ENCODE results near the gene ATL1.
"Not testable (repeated sequence)": the region's sequence is repeated elsewhere in the genome, so short reads cannot be mapped to it uniquely, and the experiment has no call there.

ATL1 gene

GRCh38 chr14:50538034-50538433 lies 21.9 kb upstream of the ATL1 start:
- DNase-seq = not testable (repeated sequence)

DNA sequence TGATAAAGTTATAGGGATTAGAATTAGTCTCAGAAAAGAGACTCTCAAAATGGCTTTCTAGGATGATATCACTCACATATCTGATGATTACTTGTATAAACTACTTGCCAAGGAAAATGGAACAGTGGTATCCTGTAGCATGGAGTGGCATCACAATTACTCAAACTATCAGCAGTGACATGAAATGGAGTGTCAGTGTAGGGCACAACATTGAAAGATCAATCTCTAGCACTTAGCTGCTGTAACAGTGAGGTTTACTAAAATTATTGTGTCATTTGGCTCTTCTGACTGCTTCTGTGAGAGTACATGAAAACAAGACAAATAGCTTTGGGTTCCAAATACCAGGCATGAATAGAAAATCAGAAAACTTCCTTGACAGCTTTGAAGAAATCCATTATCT lies 20.9 kb upstream of the ATL1 start:
- no peak for DNase-seq

GRCh38 chr14:50541159-50541567 lies 18.8 kb upstream of the ATL1 start:
- DNase-seq = no peak

- DNase-seq = no peak
Measured at GRCh38 chr14:50542941-50543418, 17.0 kb upstream of the ATL1 start.

DNA sequence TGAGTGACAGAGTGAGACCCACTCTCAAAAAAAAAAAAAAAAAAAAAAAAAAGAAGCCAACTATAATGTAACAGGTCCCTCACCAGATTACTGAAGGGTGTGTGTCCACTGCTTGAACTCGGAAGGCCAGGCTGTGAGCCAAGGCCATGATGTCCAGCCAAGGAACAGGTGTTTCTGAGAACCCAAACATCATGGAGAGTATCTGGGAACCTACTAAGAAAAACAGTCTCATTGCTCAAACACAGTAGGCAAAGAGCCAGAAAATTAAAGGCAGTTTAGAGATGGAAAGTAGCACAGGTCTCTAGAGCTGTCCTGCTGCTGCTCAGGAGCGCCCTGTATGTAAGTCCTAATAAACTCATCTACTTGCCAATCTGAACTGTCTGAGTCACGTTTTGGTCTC lies 15.0 kb upstream of the ATL1 start:
- no peak for DNase-seq

- DNase-seq = no peak
Measured at GRCh38 chr14:50545618-50546017, 14.3 kb upstream of the ATL1 start.

DNA sequence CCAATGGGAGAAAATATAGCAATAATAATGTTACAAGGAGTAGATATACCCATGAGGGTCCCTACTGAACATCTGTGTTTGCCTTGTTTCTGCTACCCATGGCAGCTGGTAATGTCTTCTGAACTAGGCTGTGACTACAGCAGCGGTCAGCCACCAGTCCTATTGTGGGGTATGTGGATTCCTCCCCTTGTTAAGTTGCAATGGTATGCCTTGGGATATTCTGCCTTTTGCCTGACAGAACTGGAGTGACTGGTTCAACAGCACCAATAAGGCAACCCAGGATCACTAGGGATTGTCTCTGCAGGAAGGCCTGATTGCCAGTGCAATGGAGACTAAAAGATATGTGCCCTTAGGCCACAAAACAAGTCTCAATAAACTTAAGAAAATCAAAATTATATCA lies 9.7 kb upstream of the ATL1 start:
- DNase-seq = no peak

- DNase-seq = no peak
Measured at GRCh38 chr14:50551877-50552276, 8.1 kb upstream of the ATL1 start.

DNA sequence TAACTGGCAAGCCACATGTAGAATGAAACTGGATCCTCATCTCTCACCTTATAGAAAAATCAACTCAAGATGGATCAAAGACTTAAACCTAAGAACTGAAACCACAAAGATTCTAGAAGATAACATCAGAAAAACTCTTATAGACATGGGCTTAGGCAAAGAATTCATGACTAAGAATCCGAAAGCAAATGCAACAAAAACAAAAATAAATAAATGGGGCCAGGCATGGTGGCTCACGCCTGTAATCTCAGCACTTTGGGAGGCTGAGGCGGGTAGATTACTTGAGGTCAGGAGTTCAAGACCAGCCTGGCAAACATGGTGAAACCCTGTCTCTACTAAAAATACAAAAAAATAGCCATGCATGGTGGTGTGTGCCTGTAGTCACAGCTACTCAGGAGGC lies 7.1 kb upstream of the ATL1 start:
- DNase-seq = not testable (repeated sequence)

GRCh38 chr14:50560931-50561285 lies 963 bp downstream of the ATL1 start:
- peak; percentile 84 for DNase-seq

GRCh38 chr14:50562841-50563240 lies 2.9 kb downstream of the ATL1 start:
- no peak for DNase-seq

DNA sequence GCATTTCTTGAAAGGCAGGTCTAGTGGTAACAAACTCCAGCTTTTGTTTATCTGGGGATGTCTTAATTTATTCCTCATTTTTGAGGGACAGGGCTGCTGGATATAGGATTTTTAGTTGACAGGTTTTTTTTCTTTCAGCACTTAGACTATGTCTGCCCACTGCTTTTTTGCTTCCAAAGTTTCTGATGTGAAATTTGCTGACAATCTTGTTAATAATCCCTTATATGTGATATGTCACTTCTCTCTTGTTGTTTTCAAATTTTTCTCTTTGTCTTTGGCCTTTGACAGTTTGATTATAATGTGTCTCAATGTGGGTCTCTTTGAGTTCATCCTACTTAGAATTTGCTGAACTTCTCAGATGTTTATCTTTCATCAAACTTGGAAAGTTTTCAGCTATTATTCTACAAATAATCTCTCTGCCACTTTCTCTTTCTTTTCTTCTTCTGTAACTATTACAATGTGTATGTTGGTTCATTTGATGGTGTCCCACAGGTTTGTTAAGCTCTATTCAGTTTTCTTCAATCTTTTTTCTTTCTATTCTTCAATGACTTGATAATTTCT lies 9.8 kb downstream of the ATL1 start:
- no peak for DNase-seq

- no peak for DNase-seq
Measured at GRCh38 chr14:50573862-50574261, 13.9 kb downstream of the ATL1 start.

DNA sequence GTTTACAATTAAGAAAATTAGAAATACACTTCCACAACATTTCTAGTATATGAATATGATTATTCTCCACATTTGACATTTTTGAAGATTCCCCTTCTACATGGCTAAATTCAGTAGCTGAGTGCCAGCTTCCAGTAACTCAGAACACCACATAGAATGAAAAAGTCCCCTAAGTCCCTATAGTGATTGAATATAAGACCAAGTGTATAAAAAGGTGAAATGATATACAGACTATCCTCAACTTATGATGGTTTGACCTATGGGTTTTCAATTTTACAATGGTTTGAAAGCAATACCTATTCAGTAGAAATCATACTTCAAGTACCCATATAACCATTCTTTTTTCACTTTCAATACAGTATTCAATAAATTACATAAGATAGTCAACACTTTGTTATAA lies 15.8 kb downstream of the ATL1 start:
- DNase-seq = no peak

DNA sequence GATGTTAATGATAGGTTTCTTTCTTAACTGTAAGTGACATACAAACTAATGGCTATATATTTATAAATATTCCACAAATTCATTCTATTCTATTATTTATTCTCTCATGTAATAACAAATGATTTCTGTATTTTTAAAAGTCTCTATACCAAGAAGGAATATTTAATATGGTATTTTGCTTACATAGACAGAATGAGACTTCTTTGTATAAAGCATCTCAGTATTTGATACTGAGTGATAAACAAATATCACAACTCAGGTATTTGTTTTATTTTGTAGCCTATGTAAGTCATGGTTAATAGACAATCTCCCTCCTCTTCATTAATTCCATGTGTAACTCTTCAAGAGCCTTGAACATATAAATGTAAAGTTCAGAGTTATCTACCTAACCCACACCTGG lies 18.0 kb downstream of the ATL1 start:
- DNase-seq = no peak

GRCh38 chr14:50578433-50578832 lies 18.5 kb downstream of the ATL1 start:
- DNase-seq = no peak

DNA sequence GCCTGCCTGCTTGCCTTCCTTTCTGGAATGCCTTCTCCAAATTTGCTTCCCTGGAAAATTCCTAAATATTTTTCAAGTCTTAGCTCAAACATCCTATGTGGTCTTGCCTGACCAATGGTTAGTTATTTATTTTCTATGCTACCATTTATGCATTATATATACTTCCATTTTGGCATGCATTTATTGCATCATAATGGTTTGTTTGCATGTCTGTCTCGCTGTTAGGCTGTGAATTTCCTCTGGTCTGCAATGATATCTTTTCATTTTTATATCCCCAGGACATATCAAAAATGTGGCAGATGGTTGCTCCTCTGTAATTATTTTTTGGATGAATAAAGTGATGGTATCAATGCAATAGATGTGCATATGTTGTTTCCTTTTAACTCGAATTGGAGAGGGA lies 30.5 kb downstream of the ATL1 start:
- DNase-seq = no peak

DNA sequence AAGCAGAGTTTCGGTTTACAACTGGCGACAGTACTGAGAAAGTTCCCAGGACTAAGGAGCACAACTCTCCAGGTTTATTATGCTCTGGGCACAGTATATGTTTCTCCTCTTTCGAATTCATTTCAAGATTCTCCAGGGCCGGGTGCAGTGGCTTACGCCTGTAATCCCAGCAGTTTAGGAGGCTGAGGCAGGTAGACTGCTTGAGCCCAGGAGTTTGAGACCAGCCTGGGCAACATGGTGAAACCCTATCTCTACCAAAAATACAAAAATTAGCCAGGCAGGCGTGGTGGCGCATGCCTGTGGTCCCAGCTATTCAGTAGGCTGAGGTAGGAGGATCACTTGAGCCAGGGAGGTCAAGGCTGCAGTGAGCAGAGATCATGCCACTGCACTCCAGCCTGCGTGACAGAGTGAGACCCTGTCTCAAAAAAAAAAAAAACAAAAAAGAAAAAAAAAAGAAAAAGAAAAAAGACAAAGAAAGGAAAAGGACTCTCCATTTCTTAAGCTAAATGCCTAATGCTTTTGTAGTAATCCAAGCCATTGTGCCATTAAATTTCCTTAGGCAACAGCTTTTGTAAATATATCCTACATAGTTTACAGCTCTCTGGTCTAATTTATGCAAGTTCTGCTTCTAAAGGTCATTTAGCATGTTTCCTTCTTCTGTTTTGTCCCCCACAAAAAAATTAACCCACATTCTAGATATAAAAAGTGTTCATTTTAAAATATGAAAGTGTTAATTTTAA lies 34.8 kb downstream of the ATL1 start:
- DNase-seq = no peak

DNA sequence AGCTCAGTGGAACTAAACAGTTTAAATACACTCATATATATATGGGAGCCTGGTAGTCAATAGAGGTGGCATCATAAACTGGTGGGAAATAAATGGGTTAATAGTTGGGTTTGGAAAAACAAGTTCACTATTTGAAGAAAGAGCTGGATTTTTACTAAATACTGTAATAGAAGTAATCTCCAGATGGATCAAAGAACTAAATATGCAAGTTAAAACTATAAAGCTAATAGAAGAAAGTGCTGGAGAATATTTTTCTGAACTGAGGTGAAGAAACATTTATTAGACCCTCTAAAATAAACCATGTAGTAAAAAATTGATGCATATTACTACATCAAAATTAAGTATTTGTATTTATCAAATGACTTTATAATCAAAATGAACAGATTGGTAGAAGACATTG lies 38.8 kb downstream of the ATL1 start:
- no peak for DNase-seq

DNA sequence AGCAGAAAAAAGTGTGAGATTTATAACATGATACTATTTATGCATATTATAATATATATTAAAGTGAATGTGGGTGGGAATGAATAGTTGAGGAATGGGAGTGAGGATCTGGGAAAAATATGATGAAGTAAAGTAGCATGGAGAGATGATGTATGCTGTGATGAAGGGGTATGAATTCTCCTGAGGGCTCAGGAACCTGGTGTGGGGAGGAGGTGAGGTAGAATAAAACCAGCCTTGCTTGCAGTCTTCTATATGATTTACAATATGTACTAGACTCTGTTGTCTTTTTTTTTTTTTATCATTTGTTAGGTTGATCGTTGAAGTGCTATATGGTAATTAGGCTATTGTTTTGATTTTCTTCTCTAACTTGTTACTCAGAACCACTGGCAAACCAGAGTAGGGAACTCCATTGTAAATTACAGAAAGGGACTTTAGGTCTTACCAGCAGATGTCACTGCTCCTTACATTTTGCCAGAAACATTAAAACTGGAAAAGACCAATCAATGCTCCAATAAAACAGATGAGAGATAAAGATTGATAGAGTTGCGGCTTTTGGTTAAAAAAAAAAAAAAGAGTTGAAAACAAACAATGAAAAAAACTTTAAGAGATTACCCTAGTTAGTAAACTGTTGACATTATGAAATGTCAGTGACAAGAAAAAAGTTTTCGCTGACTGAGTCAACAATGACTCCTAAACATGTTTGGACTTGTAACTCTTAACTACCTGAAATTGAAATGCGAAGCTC lies 39.9 kb downstream of the ATL1 start:
- DNase-seq = no peak

DNA sequence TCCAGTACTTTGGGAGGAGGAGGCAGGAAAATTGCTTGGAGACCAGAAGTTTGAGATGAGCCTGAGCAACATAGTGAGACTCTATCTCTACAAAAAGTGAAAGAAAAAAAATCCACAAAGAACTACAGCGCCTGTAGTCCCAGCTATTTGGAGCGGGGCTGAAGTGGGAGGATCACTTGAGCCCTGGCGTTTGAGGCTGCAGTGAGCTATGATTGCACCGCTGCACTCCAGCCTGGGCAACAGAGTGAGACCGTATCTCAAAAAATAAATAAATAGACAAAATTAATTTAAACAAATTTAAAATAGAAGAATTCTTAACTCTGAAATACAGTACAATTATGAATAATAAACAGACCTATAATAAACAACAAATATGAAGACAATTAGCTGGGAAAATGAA lies 40.9 kb downstream of the ATL1 start:
- no peak for DNase-seq

DNA sequence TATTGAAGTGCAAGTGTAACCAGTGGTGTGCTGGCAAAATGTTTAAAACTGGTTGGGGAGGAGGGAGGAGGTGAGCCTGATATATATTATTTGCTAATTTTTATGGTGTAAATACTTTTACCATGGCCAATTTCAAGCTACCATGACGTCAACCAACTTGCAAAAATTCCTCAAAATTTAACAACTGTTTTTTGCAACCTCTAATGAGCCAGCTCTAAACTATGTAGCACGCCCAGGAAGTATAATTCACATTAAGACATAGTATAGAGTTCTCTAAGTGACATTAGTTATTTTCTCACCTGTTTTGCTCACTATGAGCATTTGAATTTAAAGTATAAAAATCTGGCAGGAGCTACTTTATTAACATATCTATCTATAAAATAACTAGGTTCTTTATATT lies 41.4 kb downstream of the ATL1 start:
- DNase-seq = no peak

DNA sequence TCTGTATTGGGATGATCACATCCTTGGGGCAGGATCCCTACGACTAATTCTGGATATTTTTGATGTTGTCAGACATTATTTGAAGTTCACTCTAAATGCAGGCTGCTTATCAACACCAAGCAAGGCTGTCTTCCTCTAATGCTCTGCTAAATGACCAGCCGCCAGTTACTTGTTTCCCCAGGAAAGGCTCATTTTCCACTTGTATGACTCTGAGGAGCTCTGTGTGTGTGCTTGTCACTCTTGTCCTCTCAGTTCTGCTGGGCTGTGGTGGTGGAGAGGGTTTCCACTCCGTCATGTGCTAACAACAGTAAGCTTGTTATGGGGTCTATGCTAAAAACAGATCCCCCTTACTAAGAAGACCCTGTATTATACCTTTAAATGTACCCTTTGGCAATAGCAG lies 42.1 kb downstream of the ATL1 start:
- DNase-seq = no peak

DNA sequence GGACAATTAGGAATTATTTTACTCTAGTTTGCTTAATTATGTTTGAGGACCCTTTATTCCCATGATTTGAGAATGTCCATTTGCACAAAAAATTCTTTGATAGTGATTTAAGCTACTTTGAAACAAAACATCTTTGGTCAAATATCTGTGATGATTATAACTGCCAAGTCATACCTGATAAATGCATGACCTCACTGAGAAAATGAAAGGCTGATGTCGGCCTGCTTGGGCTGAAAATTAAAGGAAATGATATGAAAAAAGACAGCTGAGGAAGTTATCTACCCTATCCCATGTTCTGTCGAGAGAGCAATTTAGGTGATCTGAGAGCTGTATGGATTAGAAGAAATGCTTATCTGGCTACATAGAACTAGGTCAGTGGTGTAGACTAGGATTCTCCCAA lies 43.6 kb downstream of the ATL1 start:
- no peak for DNase-seq

All from femur (tissue), 1 donor.